A673 (cell line): ENCODE results near the gene SLC25A11. TPM values are rescaled to one million over a fixed set of nuclear protein-coding genes. Genes with fewer than 3 reads are reported as not detected.
"Not testable (repeated sequence)": the region's sequence is repeated elsewhere in the genome, so short reads cannot be mapped to it uniquely, and the experiment has no call there.

Source experiments
- BruUV-seq: library from RNA; stranded (reverse); fragments of 400-500 nt; replicated peaks from 2 replicates; lab custom pipeline; 2021; lab: Mats Ljungman, UMichigan
- CTCF ChIA-PET: fragments of 300-600 bp; sonication (Branson Sonifier 250); formaldehyde crosslinking; loops from one replicate; lab custom pipeline; 2022; ENCODE audit warnings: antibody characterized with exemption; lab: Charles Lee
- POLR2A ChIA-PET: fragments of 300-600 bp; sonication (Branson Sonifier 250); formaldehyde crosslinking; loops from one replicate; lab custom pipeline; 2022; ENCODE audit warnings: antibody characterized with exemption; ENCODE audit not compliant: low non-redundant PET; lab: Charles Lee
- DNase-seq: peaks from one replicate; pipeline ENCODE4 v3.0.0-alpha.2; 2015; ENCODE audit warnings: low spot score
- H3K27ac ChIP-seq: fragments of 200-600 bp; sonication (generic); 2 replicates; pipeline ENCODE4 v1.5.1; 2016; ENCODE audit warnings: mixed run types, low read depth, mild to moderate bottlenecking, mixed read lengths, antibody characterized with exemption, low read length; ENCODE audit not compliant: poor library complexity, severe bottlenecking
- H3K27me3 ChIP-seq: fragments of 200-600 bp; sonication (generic); replicated peaks from 2 replicates; pipeline ENCODE4 v1.6.1; 2017; ENCODE audit warnings: mixed run types, low read depth, mild to moderate bottlenecking, mixed read lengths, antibody characterized with exemption, low read length; ENCODE audit not compliant: insufficient read depth, poor library complexity
- H3K36me3 ChIP-seq: fragments of 200-600 bp; sonication (generic); 2 replicates; pipeline ENCODE4 v1.6.1; 2016; ENCODE audit warnings: mixed run types, mild to moderate bottlenecking, mixed read lengths, antibody characterized with exemption, low read length; ENCODE audit not compliant: insufficient read depth, poor library complexity, severe bottlenecking
- H3K4me1 ChIP-seq: fragments of 200-600 bp; sonication (generic); 2 replicates; pipeline ENCODE4 v1.6.1; 2017; ENCODE audit warnings: mixed run types, mild to moderate bottlenecking, mixed read lengths, antibody characterized with exemption, low read length; ENCODE audit not compliant: insufficient read depth, poor library complexity, severe bottlenecking
- H3K4me3 ChIP-seq: fragments of 200-600 bp; sonication (generic); 2 replicates; pipeline ENCODE4 v1.5.1; 2016; ENCODE audit warnings: low read depth, mixed run types, mild to moderate bottlenecking, mixed read lengths, low read length; ENCODE audit not compliant: poor library complexity, severe bottlenecking
- H3K9me3 ChIP-seq: fragments of 200-600 bp; sonication (generic); 2 replicates; pipeline ENCODE4 v1.6.1; 2016; ENCODE audit warnings: mixed run types, low read depth, mild to moderate bottlenecking, mixed read lengths, antibody characterized with exemption, low read length; ENCODE audit not compliant: poor library complexity, severe bottlenecking
- EZH2 ChIP-seq: fragments of 200-600 bp; sonication (generic); IDR thresholded peaks from 2 replicates; pipeline ENCODE4 v1.6.1; 2017; ENCODE audit warnings: borderline replicate concordance, low read depth, mild to moderate bottlenecking, mixed read lengths, antibody characterized with exemption, low read length; ENCODE audit not compliant: poor library complexity, severe bottlenecking
- intact Hi-C: fragments of 100-400 bp; cut with micrococcal nuclease; formaldehyde crosslinking; loops from one replicate; pipeline ENCODE4 v1.10.0; 2022; ENCODE audit not compliant: unreplicated experiment
- total RNA-seq: library from RNA; stranded (reverse); gene quantifications from 2 replicates; pipeline ENCODE4 v1.2.3, GENCODE V29; 2021
- TF ChIP-seq, protein P1 (sequence below): fragments of 300-800, 200-600 bp; sonication (generic); conservative IDR thresholded peaks from 2 replicates; pipeline ENCODE4 v1.5.1; 2017; ENCODE audit warnings: low read depth, mild to moderate bottlenecking, antibody characterized with exemption, low read length, moderate library complexity, mixed read lengths

The SLC25A11 gene
- total RNA-seq, 1 experiment from 2014 or later, result 113 TPM

DNA sequence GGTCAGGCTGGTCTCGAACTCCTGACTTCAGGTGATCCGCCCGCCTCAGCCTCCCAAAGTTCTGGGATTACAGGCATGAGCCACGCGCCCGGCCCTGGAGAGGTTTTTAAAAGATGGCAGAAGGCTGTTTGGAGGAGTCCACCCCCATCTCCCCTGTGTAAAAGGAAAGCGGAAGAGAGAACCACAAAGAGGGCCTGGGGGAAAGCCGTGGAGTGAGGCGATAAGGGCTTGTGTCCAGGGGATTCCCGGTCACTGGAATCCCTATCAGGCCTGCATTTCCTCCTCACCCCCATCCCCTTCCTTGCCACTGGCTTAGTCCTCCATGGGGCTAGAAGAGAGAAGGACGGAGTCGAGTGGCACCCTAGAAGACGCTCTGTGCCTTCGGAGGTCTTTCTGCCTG is 7.9 kb downstream of the SLC25A11 start, which contains the start of gene GP1BA:
GP1BA (plus strand) TSS at position 315 of the 400 bp plus-strand sequence. CDS start 328 bp downstream, outside the sequence.
- DNase-seq, result no peak
- Histone ChIP-seq H3K4me3 (no peak within 1 kb of the TSS), H3K27ac (no peak within 1 kb of the TSS), H3K4me1 (no peaks in the 10 kb centered on the region), H3K36me3 (peaks cover 2% of the 10 kb centered on the region), H3K27me3 (no peaks in the 10 kb centered on the region), H3K9me3 (no peaks in the 10 kb centered on the region)
- no peak for TF ChIP-seq EZH2
- TF ChIP-seq, protein P1, sequence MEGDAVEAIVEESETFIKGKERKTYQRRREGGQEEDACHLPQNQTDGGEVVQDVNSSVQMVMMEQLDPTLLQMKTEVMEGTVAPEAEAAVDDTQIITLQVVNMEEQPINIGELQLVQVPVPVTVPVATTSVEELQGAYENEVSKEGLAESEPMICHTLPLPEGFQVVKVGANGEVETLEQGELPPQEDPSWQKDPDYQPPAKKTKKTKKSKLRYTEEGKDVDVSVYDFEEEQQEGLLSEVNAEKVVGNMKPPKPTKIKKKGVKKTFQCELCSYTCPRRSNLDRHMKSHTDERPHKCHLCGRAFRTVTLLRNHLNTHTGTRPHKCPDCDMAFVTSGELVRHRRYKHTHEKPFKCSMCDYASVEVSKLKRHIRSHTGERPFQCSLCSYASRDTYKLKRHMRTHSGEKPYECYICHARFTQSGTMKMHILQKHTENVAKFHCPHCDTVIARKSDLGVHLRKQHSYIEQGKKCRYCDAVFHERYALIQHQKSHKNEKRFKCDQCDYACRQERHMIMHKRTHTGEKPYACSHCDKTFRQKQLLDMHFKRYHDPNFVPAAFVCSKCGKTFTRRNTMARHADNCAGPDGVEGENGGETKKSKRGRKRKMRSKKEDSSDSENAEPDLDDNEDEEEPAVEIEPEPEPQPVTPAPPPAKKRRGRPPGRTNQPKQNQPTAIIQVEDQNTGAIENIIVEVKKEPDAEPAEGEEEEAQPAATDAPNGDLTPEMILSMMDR, result no peak
- intact Hi-C loops, result no loop called here
- no TSS peak for BruUV-seq
- CTCF ChIA-PET, result no interaction called here
- POLR2A ChIA-PET, result no interaction called here

DNA sequence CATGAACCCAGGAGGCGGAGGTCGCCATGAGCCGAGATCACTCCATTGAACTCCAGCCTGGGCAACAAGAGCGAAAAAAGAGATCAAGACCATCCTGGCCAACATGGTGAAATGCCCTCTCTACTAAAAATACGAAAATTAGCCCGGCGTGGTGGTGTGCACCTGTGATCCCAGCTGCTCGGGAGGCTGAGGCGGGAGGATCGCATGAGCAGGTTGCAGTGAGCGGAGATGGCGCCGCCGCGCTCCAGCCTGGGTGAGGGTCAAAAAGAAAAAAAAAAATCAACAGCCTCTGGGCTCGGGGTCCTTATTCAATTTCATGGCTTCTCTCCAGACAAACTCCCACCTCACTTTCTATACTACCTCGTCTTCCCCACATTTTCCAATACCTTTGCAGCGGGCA is 11.0 kb downstream of the SLC25A11 start:
- Histone ChIP-seq H3K27me3 (no peaks in the 10 kb centered on the region), H3K36me3 (no peaks in the 10 kb centered on the region), H3K4me3 (no peak overlapping the region), H3K4me1 (no peaks in the 10 kb centered on the region), H3K27ac (no peak overlapping the region), H3K9me3 (no peaks in the 10 kb centered on the region)
- TF ChIP-seq, protein P1, result no peak
- TF ChIP-seq EZH2, result no peak
- BruUV-seq, result no TSS peak
- no peak for DNase-seq
- ChIA-PET CTCF (no interaction called here), POLR2A (interaction anchor here (0.6 kb wide), 1 partner anchor 11 kb away, joined by 3 read pairs; the partner anchor contains the start of gene SLC25A11)
- intact Hi-C loops, result no loop called here

DNA sequence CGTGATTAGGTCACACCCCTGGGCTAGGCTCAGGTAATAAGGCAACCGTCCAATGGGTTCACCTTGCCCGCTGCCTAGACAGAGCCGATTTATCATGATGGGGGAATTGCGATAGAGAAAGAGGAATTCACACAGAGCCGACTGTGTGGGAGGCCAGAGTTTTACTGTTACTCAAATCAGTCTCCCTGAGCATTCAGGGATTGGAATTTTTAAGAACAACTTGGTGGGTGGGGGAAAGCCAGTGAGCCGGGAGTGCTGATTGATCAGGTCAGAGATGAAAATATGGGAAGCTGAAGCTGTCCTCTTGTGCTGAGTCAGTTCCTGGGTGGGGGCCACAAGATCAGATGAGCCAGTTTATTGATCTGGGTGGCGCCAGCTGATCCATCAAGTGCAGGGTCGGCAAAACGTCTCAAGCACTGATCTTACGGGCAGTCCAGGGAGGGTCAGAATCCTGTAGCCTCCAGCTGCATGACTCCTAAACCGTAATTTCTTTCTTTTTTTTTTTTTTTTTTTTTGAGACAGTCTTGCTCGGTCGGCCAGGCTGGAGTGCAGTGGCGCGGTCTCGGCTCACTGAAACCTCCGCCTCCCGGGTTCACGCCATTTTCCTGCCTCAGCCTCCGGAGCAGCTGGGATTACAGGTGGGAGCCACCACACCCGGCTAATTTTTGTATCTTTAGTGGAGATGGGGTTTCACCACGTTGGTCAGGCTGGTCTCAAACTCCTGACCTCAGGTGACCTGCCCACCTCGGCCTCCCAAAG is 13.1 kb downstream of the SLC25A11 start:
- H3K4me3 ChIP-seq, DNase-seq, H3K27me3 ChIP-seq, intact Hi-C loops, H3K4me1 ChIP-seq, CTCF ChIA-PET, H3K27ac ChIP-seq, BruUV-seq, H3K9me3 ChIP-seq, H3K36me3 ChIP-seq: not testable (repeated sequence)
- POLR2A ChIA-PET, result interaction anchor here (0.7 kb wide), 1 partner anchor 18 kb away, joined by 4 read pairs; no protein-coding TSS in a partner anchor
